PFSK-1 (cell line): ENCODE data around the gene OR5AK2.

Experiments
- FOXP2 ChIP-seq: optimal IDR thresholded peaks from 2 replicates; pipeline ENCODE3; 2011; ENCODE audit warnings: borderline replicate concordance, control low read depth, inconsistent platforms; ENCODE audit not compliant: insufficient read depth; ENCODE audit errors: extremely low read length, extremely low read depth
- POLR2AphosphoS5 ChIP-seq: IDR thresholded peaks from 2 replicates; pipeline ENCODE4 v1.6.1; 2012; ENCODE audit warnings: low read depth, mild to moderate bottlenecking, control low read depth, low read length, moderate library complexity
- REST ChIP-seq, 2 experiments: IDR thresholded peaks; 2 replicates each; pipeline versions ENCODE4 v1.6.1 to v1.8.0; 2011 to 2012; ENCODE audit warnings: low read depth in 2 of 2, low read length in 2 of 2, control low read depth in 1 of 2, inconsistent platforms in 1 of 2, mild to moderate bottlenecking in 1 of 2, moderate library complexity in 1 of 2; ENCODE audit not compliant: insufficient read depth in 1 of 2
- SIN3A ChIP-seq: IDR thresholded peaks from 2 replicates; pipeline ENCODE4 v1.6.1; 2012; ENCODE audit warnings: mild to moderate bottlenecking, low read length, moderate library complexity, borderline replicate concordance; ENCODE audit not compliant: insufficient read depth
- TAF1 ChIP-seq: IDR thresholded peaks from 2 replicates; pipeline ENCODE4 v1.6.1; 2012; ENCODE audit warnings: low read length, control low read depth, borderline replicate concordance; ENCODE audit not compliant: insufficient read depth

The OR5AK2 gene

GRCh38 chr11:56968524-56968923 is 20.2 kb upstream of the OR5AK2 start:
- TF ChIP-seq POLR2AphosphoS5 (no peak), REST (IDR thresholded peaks at IDR 0.05; ENCODE audit: insufficient read depth in 1 of 2, low read depth in 2 of 2, low read length in 2 of 2) (no peak), SIN3A (no peak), FOXP2 (no peak), TAF1 (no peak)

- no peak for TF ChIP-seq TAF1
Observed at GRCh38 chr11:56977314-56977713, 11.4 kb upstream of the OR5AK2 start.

GRCh38 chr11:56990702-56991101 is 2.0 kb downstream of the OR5AK2 start:
- TF ChIP-seq TAF1 (no peak), FOXP2 (no peak), SIN3A (no peak), REST (IDR thresholded peaks at IDR 0.05; ENCODE audit: insufficient read depth in 1 of 2, low read depth in 2 of 2, low read length in 2 of 2) (no peak), POLR2AphosphoS5 (no peak)

GRCh38 chr11:56994532-56994931 is 5.8 kb downstream of the OR5AK2 start:
- TF ChIP-seq POLR2AphosphoS5: no peak
- TF ChIP-seq FOXP2: no peak
- no peak for TF ChIP-seq REST (IDR thresholded peaks at IDR 0.05; ENCODE audit: insufficient read depth in 1 of 2, low read depth in 2 of 2, low read length in 2 of 2)
- TF ChIP-seq TAF1: no peak
- TF ChIP-seq SIN3A: no peak

GRCh38 chr11:57001674-57002401 is 13.1 kb downstream of the OR5AK2 start:
- no peak for TF ChIP-seq SIN3A
- peak in 1 of 2 experiments; percentile 42; a peak in 1 of 4 replicates for TF ChIP-seq REST (IDR thresholded peaks at IDR 0.05; ENCODE audit: insufficient read depth in 1 of 2, low read depth in 2 of 2, low read length in 2 of 2)
- no peak for TF ChIP-seq POLR2AphosphoS5
- TF ChIP-seq FOXP2: no peak
- TF ChIP-seq TAF1: no peak

GRCh38 chr11:57008373-57008772 is 19.7 kb downstream of the OR5AK2 start:
- TF ChIP-seq FOXP2 (no peak), TAF1 (no peak), REST (IDR thresholded peaks at IDR 0.05; ENCODE audit: insufficient read depth in 1 of 2, low read depth in 2 of 2, low read length in 2 of 2) (no peak), POLR2AphosphoS5 (no peak), SIN3A (no peak)
